Measurements from ENCODE around the gene WNT5B. TPM values are rescaled to one million over a fixed set of nuclear protein-coding genes. Genes with fewer than 3 reads are reported as not detected.

The WNT5B gene
- total and polyA plus RNA-seq, 2 of the 4 experiments (the other 2 are of a cell fraction): 83.7 to 102 TPM

- no peak overlapping the region for H2BK120ac ChIP-seq (ENCODE audit: low read depth, low read length)
- H3K4me2 ChIP-seq (ENCODE audit: low read depth, low read length): no peak overlapping the region; the same call in 1 of the 2 replicates
- H2AFZ ChIP-seq (replicated peaks; ENCODE audit: low read length, poor library complexity): peak overlapping the region; percentile 1
- peak overlapping the region; percentile 38; the same call in 1 of the 2 replicates for H3K23ac ChIP-seq (ENCODE audit: low read depth, low read length)
- H2BK15ac ChIP-seq (ENCODE audit: low read depth, low read length): no peak overlapping the region
- H3K79me1 ChIP-seq (ENCODE audit: low read depth in 1 of 2, low read length in 2 of 2): peaks cover 11 to 70% of the 10 kb centered on the region in 2 experiments
- BruUV-seq (replicated peaks): no TSS peak
- H3K14ac ChIP-seq (replicated peaks; ENCODE audit: low read depth, low read length): 0 out of 2 replicates have a peak overlapping the region, but pooled peaks have one; percentile 28
- peak overlapping the region in 1 of 2 experiments; percentile 36; a peak in 1 of 4 replicates for H4K8ac ChIP-seq (ENCODE audit: low read depth in 2 of 2, low read length in 2 of 2)
- ChIA-PET POLR2A (ENCODE audit: unreplicated experiment) (no interaction called here), CTCF (interaction anchor here (1.1 kb wide), 1 partner anchor 43 kb away, joined by 3 read pairs; no protein-coding TSS in a partner anchor)
- H3K4me3 ChIP-seq (ENCODE audit: insufficient read depth, low read depth, low read length): no peak overlapping the region
- intact Hi-C loops (cut with micrococcal nuclease): loop anchor here (5.0 kb wide), 1 partner anchor 161 kb away; no protein-coding TSS in a partner anchor
- H2AK5ac ChIP-seq (ENCODE audit: low read depth, low read length): no peak overlapping the region
- no peak overlapping the region for H2BK5ac ChIP-seq (ENCODE audit: low read depth, low read length, poor library complexity, severe bottlenecking)
- peak; percentile 77 for DNase-seq
- in situ Hi-C loops (cut with MboI; ENCODE audit: low sequenced_read_pairs): no loop called here
- no peak overlapping the region for H2BK20ac ChIP-seq (ENCODE audit: low read depth, low read length)
- no peak for TF ChIP-seq BHLHE40 (IDR thresholded peaks at IDR 0.05; ENCODE audit: low read depth, low read length)
- no peak for TF ChIP-seq FOS (IDR thresholded peaks at IDR 0.05; ENCODE audit: low read depth, low read length)
- TF ChIP-seq RFX5 (IDR thresholded peaks at IDR 0.05; ENCODE audit: low read depth, low read length): no peak
- TF ChIP-seq MXI1 (IDR thresholded peaks at IDR 0.05; ENCODE audit: borderline replicate concordance, low read depth, low read length): peak; percentile 68
- TF ChIP-seq CEBPB (IDR thresholded peaks at IDR 0.05; ENCODE audit: low read depth, low read length): no peak
- H3K27me3 ChIP-seq (ENCODE audit: control insufficient read depth, insufficient read depth, low read length): no peaks in the 10 kb centered on the region
- no peak overlapping the region for H4K5ac ChIP-seq (ENCODE audit: low read depth, low read length)
- peaks cover 16% of the 10 kb centered on the region for H4K20me1 ChIP-seq (ENCODE audit: insufficient read depth, low read length)
- dilution Hi-C loops (cut with HindIII; ENCODE audit: low sequenced_read_pairs, unreplicated experiment): no loop called here
- peaks cover 3% of the 10 kb centered on the region for H3K9me1 ChIP-seq (ENCODE audit: insufficient read depth, low read length)
- H3K4me1 ChIP-seq (ENCODE audit: control insufficient read depth, insufficient read depth, low read length): peaks cover 19% of the 10 kb centered on the region
- peaks cover 6% of the 10 kb centered on the region; the same call in 1 of the 2 replicates for H3K36me3 ChIP-seq (ENCODE audit: control insufficient read depth, insufficient read depth, low read length)
- H3K27ac ChIP-seq (ENCODE audit: insufficient read depth, low read length): no peak overlapping the region
- no peak overlapping the region for H3K56ac ChIP-seq (ENCODE audit: extremely low read depth, insufficient read depth, low read length)
- WGBS, 2 experiments (ENCODE audit: extremely low coverage in 2 of 2, insufficient read length in 1 of 2): 72% methylated on average over 11 of the region's 23 CpGs; no CpG with 5 or more reads in 1 of the 2 experiments
- H3K9me3 ChIP-seq (ENCODE audit: control insufficient read depth, insufficient read depth, low read length): no peaks in the 10 kb centered on the region
- no peak overlapping the region for H3K18ac ChIP-seq (ENCODE audit: low read depth, low read length)
- peak; percentile 52 for ATAC-seq (ENCODE audit: low read depth)
- H2AK9ac ChIP-seq (replicated peaks; ENCODE audit: low read depth, low read length, poor library complexity): no peak overlapping the region
- H3K9ac ChIP-seq (ENCODE audit: low read depth, low read length): no peak overlapping the region
- H3K4ac ChIP-seq (ENCODE audit: low read depth, low read length): 0 out of 2 replicates have a peak overlapping the region, but pooled peaks have one; percentile 16
- no peak overlapping the region; the same call in 1 of the 2 replicates for H4K91ac ChIP-seq (ENCODE audit: insufficient read depth, low read depth, low read length)
Observed at GRCh38 chr12:1630827-1631591, 2.0 kb downstream of the WNT5B start.
